Astrocyte (in vitro differentiated cells and primary cell): ENCODE measurements around the gene ZNF316.

Experiments used
- EZH2 ChIP-seq: IDR thresholded peaks from 2 replicates; pipeline ENCODE4 v1.6.1; 2012; ENCODE audit warnings: mild to moderate bottlenecking, low read length, inconsistent platforms; ENCODE audit not compliant: insufficient read depth
- TF ChIP-seq, protein P1 (sequence below): IDR thresholded peaks from 2 replicates; pipeline ENCODE4 v1.5.1; 2011; ENCODE audit warnings: low read depth, mild to moderate bottlenecking, inconsistent platforms, low read length, moderate library complexity; ENCODE audit not compliant: insufficient read depth

DNA sequence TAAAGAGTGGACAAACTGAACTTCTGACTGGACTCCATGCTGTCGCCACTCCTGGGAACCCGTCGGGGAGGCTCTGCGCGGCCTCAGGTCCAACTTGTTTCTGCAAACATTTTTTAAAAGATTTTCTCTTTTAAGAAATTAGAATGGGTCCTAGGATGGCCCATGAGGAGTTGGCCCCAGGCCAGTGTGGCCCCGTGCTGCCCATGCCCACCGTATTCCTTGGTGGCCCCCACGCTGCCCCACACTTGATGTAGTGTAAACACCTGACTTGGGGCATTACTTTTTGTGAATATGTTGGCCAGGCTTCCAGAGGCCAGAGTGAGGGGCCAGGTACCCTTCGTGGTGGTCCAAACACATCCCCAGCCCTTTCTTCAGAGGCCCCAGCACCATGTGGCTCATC is 19.3 kb downstream of the ZNF316 start:
- TF ChIP-seq, protein P1, sequence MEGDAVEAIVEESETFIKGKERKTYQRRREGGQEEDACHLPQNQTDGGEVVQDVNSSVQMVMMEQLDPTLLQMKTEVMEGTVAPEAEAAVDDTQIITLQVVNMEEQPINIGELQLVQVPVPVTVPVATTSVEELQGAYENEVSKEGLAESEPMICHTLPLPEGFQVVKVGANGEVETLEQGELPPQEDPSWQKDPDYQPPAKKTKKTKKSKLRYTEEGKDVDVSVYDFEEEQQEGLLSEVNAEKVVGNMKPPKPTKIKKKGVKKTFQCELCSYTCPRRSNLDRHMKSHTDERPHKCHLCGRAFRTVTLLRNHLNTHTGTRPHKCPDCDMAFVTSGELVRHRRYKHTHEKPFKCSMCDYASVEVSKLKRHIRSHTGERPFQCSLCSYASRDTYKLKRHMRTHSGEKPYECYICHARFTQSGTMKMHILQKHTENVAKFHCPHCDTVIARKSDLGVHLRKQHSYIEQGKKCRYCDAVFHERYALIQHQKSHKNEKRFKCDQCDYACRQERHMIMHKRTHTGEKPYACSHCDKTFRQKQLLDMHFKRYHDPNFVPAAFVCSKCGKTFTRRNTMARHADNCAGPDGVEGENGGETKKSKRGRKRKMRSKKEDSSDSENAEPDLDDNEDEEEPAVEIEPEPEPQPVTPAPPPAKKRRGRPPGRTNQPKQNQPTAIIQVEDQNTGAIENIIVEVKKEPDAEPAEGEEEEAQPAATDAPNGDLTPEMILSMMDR: no peak
- TF ChIP-seq EZH2: no peak
